HEK293T (cell line): ENCODE data around the gene SEMA3B.

Experiments used
- ARNT ChIP-seq: fragments of 450-650 bp; IDR thresholded peaks from 2 replicates; pipeline ENCODE4 v1.6.1; 2017; ENCODE audit warnings: mild to moderate bottlenecking
- CTBP1 ChIP-seq: fragments of 450-650 bp; IDR thresholded peaks from 2 replicates; pipeline ENCODE4 v1.6.1; 2016; ENCODE audit warnings: borderline replicate concordance
- ELF4 ChIP-seq: fragments of 450-650 bp; IDR thresholded peaks from 2 replicates; pipeline ENCODE4 v1.6.1; 2017; ENCODE audit warnings: antibody characterized with exemption
- FOXK2 ChIP-seq: fragments of 450-650 bp; IDR thresholded peaks from 2 replicates; pipeline ENCODE4 v1.6.1; 2016; ENCODE audit warnings: mild to moderate bottlenecking
- FOXM1 ChIP-seq: fragments of 450-650 bp; IDR thresholded peaks from 2 replicates; pipeline ENCODE4 v1.6.1; 2017; ENCODE audit warnings: mild to moderate bottlenecking, borderline replicate concordance
- L3MBTL2 ChIP-seq: fragments of 450-650 bp; conservative IDR thresholded peaks from 2 replicates; pipeline ENCODE4 v1.6.1; 2016; ENCODE audit warnings: mild to moderate bottlenecking
- NFRKB ChIP-seq: fragments of 450-650 bp; IDR thresholded peaks from 2 replicates; pipeline ENCODE4 v1.6.1; 2016; ENCODE audit warnings: mild to moderate bottlenecking, moderate library complexity
- SP1 ChIP-seq: fragments of 450-650 bp; IDR thresholded peaks from 2 replicates; pipeline ENCODE4 v1.6.1; 2017
- SUZ12 ChIP-seq: fragments of 450-650 bp; IDR thresholded peaks from 2 replicates; pipeline ENCODE4 v1.6.1; 2016; ENCODE audit warnings: mild to moderate bottlenecking
- TARDBP ChIP-seq: fragments of 450-650 bp; IDR thresholded peaks from 2 replicates; pipeline ENCODE4 v1.6.1; 2016

DNA sequence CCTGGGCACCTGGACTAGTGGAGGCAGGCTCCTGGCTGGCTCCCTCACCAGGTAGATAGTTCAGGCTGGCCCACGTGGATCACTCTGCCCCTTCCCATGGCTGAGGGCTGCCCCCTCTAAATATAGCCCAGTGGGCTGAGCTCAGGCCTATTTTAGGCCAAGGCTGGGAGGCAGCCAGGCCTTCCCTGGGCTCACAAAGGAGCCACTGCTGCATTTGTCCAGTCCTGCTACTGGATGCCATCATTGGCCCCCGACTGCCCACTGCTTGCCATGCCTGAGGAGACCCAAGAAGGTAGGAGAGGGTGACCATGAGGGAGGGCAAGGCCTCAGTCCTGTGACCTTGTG is 9.9 kb downstream of the SEMA3B start, which contains the start of gene LSMEM2:
- TF ChIP-seq FOXM1 (no peak), TARDBP (no peak), SUZ12 (no peak), FOXK2 (no peak), NFRKB (no peak), L3MBTL2 (no peak), CTBP1 (no peak), ARNT (no peak), SP1 (no peak), ELF4 (no peak)
